Breast epithelium (tissue), 4 donors: ENCODE measurements around the gene BOLA2B. TPM values are rescaled to one million over a fixed set of nuclear protein-coding genes. Genes with fewer than 3 reads are reported as not detected.

Experiments used
- DNase-seq, 2 donors: peaks; one replicate each; pipeline ENCODE4 v3.0.0-alpha.2; 2019; ENCODE audit warnings: low spot score in 2 of 2
- H3K27ac ChIP-seq, 2 donors: fragments of 200-600 bp; sonication (generic) in 1 of 2; one replicate each; pipeline ENCODE4 v1.5.1; 2016 to 2019; ENCODE audit warnings: mild to moderate bottlenecking in 1 of 2
- H3K27me3 ChIP-seq, 2 donors: fragments of 200-600 bp; sonication (generic) in 1 of 2; one replicate each; pipeline versions ENCODE4 v1.5.1 to v1.6.0; 2017 to 2019; ENCODE audit warnings: control low read depth in 1 of 2, mild to moderate bottlenecking in 1 of 2
- H3K36me3 ChIP-seq: fragments of 200-600 bp; one replicate; pipeline ENCODE4 v1.5.1; 2019
- H3K4me1 ChIP-seq, 2 donors: fragments of 200-600 bp; sonication (generic); one replicate each; pipeline ENCODE4 v1.5.1; 2016 to 2019; ENCODE audit warnings: control low read depth in 1 of 2
- H3K4me3 ChIP-seq, 3 donors: fragments of 200-600 bp; sonication (generic); 1 replicate in 2 of 3; 2 replicates in 1 of 3; pipeline ENCODE4 v1.5.1; 2016 to 2019; ENCODE audit warnings: mild to moderate bottlenecking in 3 of 3, moderate library complexity in 2 of 3
- H3K9me3 ChIP-seq, 2 donors: fragments of 200-600 bp; sonication (generic) in 1 of 2; one replicate each; pipeline ENCODE4 v1.5.1; 2016 to 2019; ENCODE audit warnings: control low read depth in 1 of 2
- POLR2A ChIP-seq: fragments of 450-650 bp; IDR thresholded peaks from one replicate; pipeline ENCODE4 v1.6.1; 2016; ENCODE audit warnings: antibody characterized with exemption, mild to moderate bottlenecking, moderate library complexity
- POLR2AphosphoS5 ChIP-seq, 3 donors: sonication (generic); formaldehyde crosslinking; IDR thresholded peaks; one replicate each; pipeline ENCODE4 v1.6.1; 2017; ENCODE audit warnings: antibody characterized with exemption in 3 of 3
- intact Hi-C: fragments of 100-400 bp; cut with DNase I; formaldehyde crosslinking; loops from one replicate; pipeline ENCODE4 v1.15.1; 2023; ENCODE audit warnings: low total_unique reads
- total RNA-seq, 3 donors: library from RNA; depleted of rRNA; stranded (reverse); fragments of >200 nt; gene quantifications; one replicate each; pipeline ENCODE4 v1.1.0, GENCODE V29; 2016
- TF ChIP-seq, protein P1 (sequence below), 3 donors: fragments of 450-650 bp; IDR thresholded peaks; one replicate each; pipeline ENCODE4 v1.5.1; 2016 to 2017; ENCODE audit warnings: antibody characterized with exemption in 3 of 3, mild to moderate bottlenecking in 3 of 3, moderate library complexity in 3 of 3

The BOLA2B gene
- total RNA-seq, 3 donors from 2014 or later, result 125 to 267 (median 258) TPM

DNA sequence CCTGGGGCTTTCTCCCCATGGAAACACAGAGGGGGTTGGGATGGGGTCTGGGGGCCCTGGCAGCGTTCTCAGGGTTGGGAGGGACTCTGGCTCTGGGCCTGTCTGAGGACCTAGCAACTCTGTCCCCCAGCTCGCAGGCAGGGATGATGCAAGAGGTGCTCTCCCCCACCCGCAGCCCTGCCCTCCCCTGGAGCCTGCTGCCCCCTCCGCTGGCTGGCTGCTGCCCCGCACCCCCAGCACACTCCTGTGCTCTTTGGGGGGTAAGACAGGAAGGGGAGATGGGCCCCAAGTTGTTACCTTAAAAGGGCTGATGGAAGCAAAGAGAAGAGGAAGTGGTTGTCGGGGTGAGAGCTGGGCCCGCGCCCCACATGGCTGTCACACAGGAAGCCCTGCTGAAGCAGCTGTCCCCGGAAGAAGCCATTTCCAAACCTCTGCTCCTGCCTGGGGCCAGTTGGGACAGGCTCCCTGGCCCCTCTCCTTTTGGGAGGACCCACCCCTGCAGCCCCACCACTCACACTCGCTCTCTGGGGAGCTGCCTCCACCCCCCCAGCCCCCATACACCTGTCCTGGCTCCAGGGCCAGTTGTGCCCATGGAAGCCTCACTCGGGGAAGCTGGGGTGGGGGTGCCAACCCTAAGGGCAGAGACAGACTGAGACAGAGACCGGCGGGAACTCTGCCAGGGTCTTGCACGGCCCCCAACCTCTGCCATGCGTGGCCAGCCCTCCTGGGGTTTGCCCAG, 7.6 kb downstream of the BOLA2B start:
- peak overlapping the region in 2 of 3 donors; percentile 16 to 66 for H3K4me3 ChIP-seq
- H3K27ac ChIP-seq, result peak overlapping the region in 1 of 2 donors; percentile 25
- H3K36me3 ChIP-seq, result no peaks in the 10 kb centered on the region
- H3K4me1 ChIP-seq, result no peaks in the 10 kb centered on the region
- H3K27me3 ChIP-seq, result no peaks in the 10 kb centered on the region
- no peak for DNase-seq
- intact Hi-C loops, result no loop called here
- TF ChIP-seq, protein P1, sequence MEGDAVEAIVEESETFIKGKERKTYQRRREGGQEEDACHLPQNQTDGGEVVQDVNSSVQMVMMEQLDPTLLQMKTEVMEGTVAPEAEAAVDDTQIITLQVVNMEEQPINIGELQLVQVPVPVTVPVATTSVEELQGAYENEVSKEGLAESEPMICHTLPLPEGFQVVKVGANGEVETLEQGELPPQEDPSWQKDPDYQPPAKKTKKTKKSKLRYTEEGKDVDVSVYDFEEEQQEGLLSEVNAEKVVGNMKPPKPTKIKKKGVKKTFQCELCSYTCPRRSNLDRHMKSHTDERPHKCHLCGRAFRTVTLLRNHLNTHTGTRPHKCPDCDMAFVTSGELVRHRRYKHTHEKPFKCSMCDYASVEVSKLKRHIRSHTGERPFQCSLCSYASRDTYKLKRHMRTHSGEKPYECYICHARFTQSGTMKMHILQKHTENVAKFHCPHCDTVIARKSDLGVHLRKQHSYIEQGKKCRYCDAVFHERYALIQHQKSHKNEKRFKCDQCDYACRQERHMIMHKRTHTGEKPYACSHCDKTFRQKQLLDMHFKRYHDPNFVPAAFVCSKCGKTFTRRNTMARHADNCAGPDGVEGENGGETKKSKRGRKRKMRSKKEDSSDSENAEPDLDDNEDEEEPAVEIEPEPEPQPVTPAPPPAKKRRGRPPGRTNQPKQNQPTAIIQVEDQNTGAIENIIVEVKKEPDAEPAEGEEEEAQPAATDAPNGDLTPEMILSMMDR (IDR thresholded peaks at IDR 0.05), result no peak
- TF ChIP-seq POLR2A (no peak), POLR2AphosphoS5 (IDR thresholded peaks at IDR 0.05) (no peak)
- no peaks in the 10 kb centered on the region for H3K9me3 ChIP-seq

DNA sequence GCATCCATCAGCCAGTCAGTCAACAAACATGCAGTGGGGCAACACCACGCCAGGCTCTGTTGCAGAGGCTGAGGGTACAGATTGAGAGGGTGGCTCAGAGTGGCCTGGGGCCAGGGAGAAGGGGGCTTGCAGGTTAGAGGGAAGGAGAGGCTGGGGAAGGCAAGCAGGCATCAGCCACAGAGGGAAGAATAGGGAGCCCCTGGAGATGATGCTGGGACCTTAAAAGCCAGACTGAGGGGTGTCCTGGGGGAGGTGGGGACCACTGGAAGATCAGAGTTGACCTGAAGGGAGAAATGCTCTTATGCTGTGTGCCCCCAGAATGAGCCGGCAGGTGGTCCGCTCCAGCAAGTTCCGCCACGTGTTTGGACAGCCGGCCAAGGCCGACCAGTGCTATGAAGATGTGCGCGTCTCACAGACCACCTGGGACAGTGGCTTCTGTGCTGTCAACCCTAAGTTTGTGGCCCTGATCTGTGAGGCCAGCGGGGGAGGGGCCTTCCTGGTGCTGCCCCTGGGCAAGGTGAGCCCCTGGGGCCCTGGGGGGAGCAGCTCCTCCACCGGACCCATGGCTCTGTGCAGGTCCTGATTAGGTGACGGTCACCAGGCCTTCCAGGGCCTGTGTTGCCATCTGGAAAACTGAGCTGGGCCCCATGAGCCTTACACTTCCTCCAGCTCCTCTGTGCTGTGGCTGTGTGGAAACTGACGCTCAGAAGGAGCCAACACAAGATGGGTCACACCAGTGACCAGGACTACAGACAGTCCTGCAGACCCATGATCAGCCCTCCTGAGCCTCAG, 8.4 kb downstream of the BOLA2B start:
- H3K27ac ChIP-seq, result peak overlapping the region in 1 of 2 donors; percentile 25
- no peak for DNase-seq
- no peaks in the 10 kb centered on the region for H3K9me3 ChIP-seq
- H3K4me3 ChIP-seq, result peak overlapping the region; percentile 48 to 78 (median 66)
- no peaks in the 10 kb centered on the region for H3K4me1 ChIP-seq
- TF ChIP-seq, protein P1 (IDR thresholded peaks at IDR 0.05), result no peak
- no peak for TF ChIP-seq POLR2AphosphoS5 (IDR thresholded peaks at IDR 0.05)
- H3K27me3 ChIP-seq, result no peaks in the 10 kb centered on the region
- no peaks in the 10 kb centered on the region for H3K36me3 ChIP-seq
- intact Hi-C loops, result no loop called here

DNA sequence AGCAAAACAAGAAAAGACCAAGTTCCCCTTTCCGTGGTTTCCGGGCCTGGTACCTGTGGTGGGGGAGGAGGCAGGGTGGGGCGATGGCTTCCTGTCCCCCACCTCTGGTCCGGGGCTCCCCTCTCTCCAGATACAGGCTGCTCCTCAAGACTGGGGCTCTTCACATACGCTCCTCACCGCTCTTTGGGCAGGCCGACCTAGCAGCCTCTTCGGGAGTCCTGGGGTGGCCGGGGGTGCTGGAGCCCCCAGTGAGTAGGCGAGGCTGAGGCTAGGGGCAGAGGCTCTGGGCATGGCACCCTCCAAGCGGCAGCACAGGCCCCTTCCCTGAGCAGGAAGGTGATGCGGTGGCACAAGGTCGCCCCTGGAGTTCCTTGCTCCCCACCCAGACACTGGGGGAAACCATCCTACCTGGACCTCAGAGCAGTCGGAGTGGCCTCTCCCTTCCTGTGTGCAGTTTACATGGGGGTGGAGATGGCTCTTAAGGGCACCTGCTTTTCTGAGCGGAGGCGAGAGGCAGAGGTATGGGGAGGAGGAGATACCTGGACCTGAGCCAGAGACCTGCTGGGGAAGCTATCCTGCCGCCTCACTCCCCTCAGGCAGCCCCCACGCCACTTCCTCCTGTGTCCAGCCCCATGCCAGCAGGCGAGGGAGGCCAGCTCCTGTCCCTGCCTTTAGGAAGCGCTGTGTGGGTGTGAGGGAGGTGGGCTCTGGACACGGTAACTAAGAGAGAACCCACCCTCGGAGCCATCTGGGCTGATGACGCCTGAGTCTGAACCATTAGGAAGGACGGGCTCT, 9.2 kb downstream of the BOLA2B start:
- Histone ChIP-seq H3K9me3 (no peaks in the 10 kb centered on the region), H3K4me1 (no peaks in the 10 kb centered on the region), H3K27ac (no peak overlapping the region), H3K4me3 (peak overlapping the region; percentile 48 to 78 (median 66)), H3K27me3 (no peaks in the 10 kb centered on the region), H3K36me3 (no peaks in the 10 kb centered on the region)
- TF ChIP-seq, protein P1 (IDR thresholded peaks at IDR 0.05), result no peak
- TF ChIP-seq POLR2AphosphoS5 (IDR thresholded peaks at IDR 0.05) (no peak), POLR2A (no peak)
- DNase-seq, result no peak
- intact Hi-C loops, result no loop called here

DNA sequence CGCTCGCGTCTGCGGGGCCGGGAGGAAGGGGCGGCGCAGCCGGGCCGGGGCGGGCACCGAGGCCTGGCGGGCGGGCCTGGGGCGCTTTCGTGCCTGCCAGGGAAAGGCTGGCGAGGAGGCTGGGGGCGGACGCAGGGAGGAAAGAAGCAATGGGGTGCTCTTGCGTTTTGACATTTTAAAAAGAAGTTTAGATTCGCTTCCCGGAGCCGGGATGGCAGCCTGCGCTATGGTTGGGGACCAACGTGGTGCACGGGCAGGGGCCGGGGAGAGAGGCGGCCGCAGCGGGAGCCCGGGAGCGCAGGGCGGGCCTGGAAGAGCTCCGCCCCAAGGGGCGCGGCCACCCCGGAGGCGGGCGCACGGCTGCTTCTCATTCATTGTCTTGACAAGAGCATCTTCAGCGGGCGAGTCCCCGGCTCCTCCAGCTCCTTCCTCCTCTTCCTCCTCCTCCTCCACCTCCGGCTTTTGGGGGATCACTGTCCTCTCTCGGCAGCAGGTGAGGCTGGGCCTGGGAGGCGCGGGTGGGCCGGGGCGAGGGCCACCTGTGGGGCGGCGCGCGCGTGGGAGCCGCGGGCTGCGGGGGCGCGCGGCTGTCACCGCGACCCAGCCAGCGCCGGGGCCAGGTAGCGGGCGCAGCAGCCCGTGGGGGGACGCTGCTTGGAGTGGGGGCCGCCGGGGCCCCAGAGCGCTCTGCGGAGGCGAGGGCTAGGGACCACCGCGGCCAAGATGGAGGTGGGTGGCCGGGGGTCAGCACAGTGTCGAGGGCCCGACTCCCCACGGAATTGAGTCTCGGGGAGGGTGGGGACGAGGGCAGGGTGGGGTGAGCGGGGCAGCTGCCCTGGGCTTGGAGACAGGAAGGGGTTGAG, 10.0 kb downstream of the BOLA2B start, which contains the start of gene CORO1A:
Gene CORO1A, plus strand, starts transcription at position 370 of the 863 bp plus-strand sequence. CDS start 1,608 bp downstream, outside the sequence.
- no peaks in the 10 kb centered on the region for H3K36me3 ChIP-seq
- peak in 1 of 3 donors; percentile 49 for TF ChIP-seq POLR2AphosphoS5 (IDR thresholded peaks at IDR 0.05)
- TF ChIP-seq, protein P1 (IDR thresholded peaks at IDR 0.05), result no peak
- no peak for TF ChIP-seq POLR2A
- no peaks in the 10 kb centered on the region for H3K27me3 ChIP-seq
- peak within 1 kb of the TSS; percentile 48 to 75 for H3K27ac ChIP-seq
- H3K4me3 ChIP-seq, result peak within 1 kb of the TSS; percentile 48 to 78 (median 66)
- H3K9me3 ChIP-seq, result no peaks in the 10 kb centered on the region
- H3K4me1 ChIP-seq, result no peaks in the 10 kb centered on the region
- peak; percentile 65 to 83 for DNase-seq
- intact Hi-C loops, result no loop called here
